Body of pancreas (tissue), 4 donors: ENCODE data around the gene MED16. TPM values are rescaled to one million over a fixed set of nuclear protein-coding genes. Genes with fewer than 3 reads are reported as not detected.

ENCODE experiments used
- ATAC-seq: fragments of 150-250 bp; one replicate; pipeline ENCODE4 v1.9.1; 2016
- DNase-seq, 4 donors: peaks; one replicate each; pipeline ENCODE4 v3.0.0-alpha.2; 2019
- H3K27ac ChIP-seq, 4 donors: fragments of 200-600 bp; sonication (generic); 1 replicate in 3 of 4; 2 replicates in 1 of 4; pipeline versions ENCODE4 v1.5.1 to v1.6.1; 2016 to 2019; ENCODE audit warnings: mild to moderate bottlenecking in 1 of 4, mixed read lengths in 1 of 4, moderate library complexity in 1 of 4
- H3K27me3 ChIP-seq, 2 donors: fragments of 200-600 bp; sonication (generic); one replicate each; pipeline ENCODE4 v1.6.0; 2016; ENCODE audit warnings: mild to moderate bottlenecking in 1 of 2
- H3K36me3 ChIP-seq, 2 donors: fragments of 200-600 bp; sonication (generic); replicated peaks in 1 of 2; 2 replicates each; pipeline ENCODE4 v1.5.1; 2016; ENCODE audit warnings: low read depth in 2 of 2; ENCODE audit not compliant: insufficient read depth in 1 of 2
- H3K4me1 ChIP-seq: fragments of 200-600 bp; sonication (generic); one replicate; pipeline ENCODE4 v1.6.0; 2016
- H3K4me3 ChIP-seq, 2 donors: fragments of 200-600 bp; sonication (generic); 1 replicate in 1 of 2; 2 replicates in 1 of 2; pipeline ENCODE4 v1.5.1; 2016 to 2019
- H3K9me3 ChIP-seq, 3 donors: fragments of 200-600 bp; sonication (generic); 1 replicate in 2 of 3; 2 replicates in 1 of 3; pipeline ENCODE4 v1.5.1; 2016
- CTCF ChIP-seq, 7 experiments: fragments of 450-650 bp in 4 of 7; fragments of 200-600 bp in 3 of 7; sonication (generic) in 3 of 7; IDR thresholded peaks; one replicate each; pipeline ENCODE4 v1.5.1; 2016 to 2019; ENCODE audit warnings: antibody characterized with exemption in 7 of 7
- POLR2A ChIP-seq, 3 donors: fragments of 450-650 bp; IDR thresholded peaks; one replicate each; pipeline ENCODE4 v1.6.1; 2016; ENCODE audit warnings: antibody characterized with exemption in 3 of 3, mild to moderate bottlenecking in 2 of 3
- WGBS, 2 donors: methylation state at CpG; one replicate each; pipeline ENCODE4 v1.1.5; 2017; 5-methylcytosine and 5-hydroxymethylcytosine counted together
- intact Hi-C: fragments of 100-400 bp; cut with DNase I; formaldehyde crosslinking; loops from one replicate; pipeline ENCODE4 v1.15.1; 2023
- total RNA-seq, 2 donors: library from RNA; depleted of rRNA; stranded (reverse); fragments of >200 nt; gene quantifications; one replicate each; pipeline ENCODE4 v1.1.0, GENCODE V29; 2016

MED16 gene
- total RNA-seq, 2 donors from 2014 or later, result 35.0 to 49.8 TPM

GRCh38 chr19:928471-929202 lies 35.6 kb upstream of the MED16 start:
- Histone ChIP-seq H3K4me1 (peaks cover 41% of the 10 kb centered on the region), H3K27me3 (no peaks in the 10 kb centered on the region), H3K36me3 (no peaks in the 10 kb centered on the region), H3K4me3 (no peak overlapping the region), H3K27ac (peak overlapping the region in 1 of 4 donors; percentile 30), H3K9me3 (no peaks in the 10 kb centered on the region)
- no peak for TF ChIP-seq POLR2A (IDR thresholded peaks at IDR 0.05)
- TF ChIP-seq CTCF (IDR thresholded peaks at IDR 0.05), result no peak
- DNase-seq, result peak in 1 of 4 donors; percentile 38
- intact Hi-C loops, result no loop called here
- ATAC-seq, result no peak
- WGBS, 2 donors, result 80 to 92% methylated on average over 2 to 18 of the region's 18 CpGs

DNA sequence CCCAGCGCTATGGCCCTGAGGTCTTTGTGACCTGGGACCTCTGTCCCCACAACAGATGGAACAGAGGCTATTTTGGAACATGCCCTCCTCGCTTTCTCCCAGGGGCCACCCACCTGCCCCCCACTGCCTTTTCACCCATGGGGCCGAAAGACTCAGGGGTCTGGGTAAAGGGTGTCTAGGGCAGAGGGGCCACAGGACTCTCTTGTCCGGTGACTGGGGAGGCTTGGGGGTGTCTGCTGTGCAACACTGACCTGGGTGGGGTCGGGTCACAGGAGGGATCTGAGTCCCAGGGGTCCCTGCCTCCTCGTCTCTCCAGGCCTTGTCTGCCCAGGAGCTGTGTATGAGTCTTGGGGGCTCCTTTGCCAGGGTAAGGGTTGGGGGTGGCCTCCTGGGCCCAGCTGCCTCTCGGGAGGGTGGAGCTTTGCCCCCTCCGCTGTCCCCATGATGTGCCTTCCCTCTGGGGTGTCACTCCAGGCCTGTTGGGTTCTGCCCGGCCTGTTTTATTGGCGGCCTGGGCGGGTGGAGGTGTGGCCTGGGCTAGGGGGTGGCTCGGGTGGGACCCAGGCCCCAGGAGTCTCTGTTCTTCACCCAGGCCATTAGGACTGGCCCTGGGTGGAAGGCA lies 34.9 kb upstream of the MED16 start:
- no peak overlapping the region for H3K4me3 ChIP-seq
- H3K4me1 ChIP-seq, result peaks cover 33% of the 10 kb centered on the region
- TF ChIP-seq CTCF (IDR thresholded peaks at IDR 0.05) (no peak), POLR2A (IDR thresholded peaks at IDR 0.05) (no peak)
- intact Hi-C loops, result no loop called here
- 70 to 81% methylated on average over 2 to 12 of the region's 12 CpGs for WGBS, 2 donors
- H3K27ac ChIP-seq, result peak overlapping the region in 3 of 4 donors; percentile 30 to 93 (median 85)
- H3K36me3 ChIP-seq, result no peaks in the 10 kb centered on the region
- DNase-seq (no peak), ATAC-seq (no peak)
- H3K9me3 ChIP-seq, result no peaks in the 10 kb centered on the region
- H3K27me3 ChIP-seq, result no peaks in the 10 kb centered on the region

DNA sequence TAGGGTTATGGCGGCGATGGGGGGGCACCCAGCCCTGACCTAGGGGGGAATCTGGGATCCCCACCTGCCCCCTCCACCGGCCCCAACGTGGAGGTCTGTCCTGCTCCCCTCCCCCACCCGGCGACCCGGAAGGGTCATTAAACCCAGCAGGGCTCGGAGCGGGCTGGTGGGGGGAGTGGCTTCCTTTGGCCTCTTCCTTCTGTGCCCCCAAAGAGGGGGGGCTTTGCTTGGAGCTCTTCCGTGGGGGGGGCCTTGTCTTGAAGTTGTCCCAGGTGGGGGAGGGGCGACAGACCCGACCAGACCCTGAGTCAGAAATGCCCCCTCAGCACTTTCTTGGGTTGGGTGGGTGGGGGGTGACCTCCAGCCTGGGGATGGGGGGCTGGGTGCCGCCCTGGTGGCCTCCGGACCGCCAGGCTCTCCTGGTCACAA lies 34.4 kb upstream of the MED16 start:
- DNase-seq, result no peak
- intact Hi-C loops, result no loop called here
- no peaks in the 10 kb centered on the region for H3K36me3 ChIP-seq
- 28% methylated on average over 8 of the region's 15 CpGs; no CpG with 5 or more reads in 1 of the 2 donors for WGBS, 2 donors
- peaks cover 28% of the 10 kb centered on the region for H3K4me1 ChIP-seq
- no peak for ATAC-seq
- H3K9me3 ChIP-seq, result no peaks in the 10 kb centered on the region
- TF ChIP-seq CTCF (IDR thresholded peaks at IDR 0.05), result no peak
- no peak for TF ChIP-seq POLR2A (IDR thresholded peaks at IDR 0.05)
- H3K27ac ChIP-seq, result peak overlapping the region; percentile 42 to 93 (median 84)
- peak overlapping the region in 1 of 2 donors; percentile 74 for H3K4me3 ChIP-seq
- H3K27me3 ChIP-seq, result no peaks in the 10 kb centered on the region

DNA sequence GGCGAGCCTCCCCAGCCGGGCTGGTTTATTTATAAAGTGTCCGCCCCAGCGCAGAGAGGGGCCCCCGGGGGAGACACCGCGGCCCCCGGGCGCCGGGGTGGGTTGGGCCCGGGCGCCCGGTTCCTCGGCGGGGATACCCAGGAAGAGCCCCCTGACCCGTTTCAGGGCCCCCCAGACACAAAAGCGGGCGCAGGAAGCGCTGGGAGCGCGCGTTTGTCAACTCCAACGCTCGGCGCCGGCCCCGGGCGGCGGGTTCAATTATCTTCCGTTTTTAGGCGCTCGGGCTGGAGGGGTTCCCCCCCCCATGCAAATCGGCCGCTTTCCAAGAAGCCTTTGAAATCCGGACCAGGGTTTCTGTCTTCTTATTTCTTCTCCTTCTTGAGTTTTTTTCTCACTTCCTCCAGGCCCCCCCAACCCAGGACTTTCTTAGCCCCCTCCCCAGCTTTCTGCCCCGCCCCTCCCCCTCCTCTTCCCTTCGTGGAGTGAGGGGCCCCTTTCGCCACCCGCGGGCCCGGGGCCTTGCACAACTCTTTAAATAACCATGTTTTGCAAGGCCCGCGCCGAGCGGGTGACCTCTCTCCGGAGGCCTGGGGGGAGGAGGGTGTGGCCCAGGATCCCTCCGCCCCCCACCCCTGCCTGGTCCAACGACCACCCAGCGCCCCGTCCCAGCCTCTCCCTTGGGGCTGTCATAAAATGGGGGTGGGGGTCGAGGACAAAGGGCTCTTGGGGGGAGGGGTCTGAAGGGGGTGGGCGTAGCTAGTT lies 33.8 kb upstream of the MED16 start:
- Histone ChIP-seq H3K36me3 (no peaks in the 10 kb centered on the region), H3K9me3 (no peaks in the 10 kb centered on the region), H3K4me3 (peak overlapping the region; percentile 74 to 84), H3K4me1 (peaks cover 28% of the 10 kb centered on the region), H3K27ac (peak overlapping the region; percentile 73 to 93 (median 84)), H3K27me3 (no peaks in the 10 kb centered on the region)
- intact Hi-C loops, result no loop called here
- DNase-seq (peak; percentile 59 to 72 (median 62)), ATAC-seq (no peak)
- WGBS, 2 donors, result 0% methylated on average over 11 to 38 of the region's 52 CpGs
- no peak for TF ChIP-seq POLR2A (IDR thresholded peaks at IDR 0.05)
- no peak for TF ChIP-seq CTCF (IDR thresholded peaks at IDR 0.05)
